ENCODE measurements around the gene ITSN1. TPM values are rescaled to one million over a fixed set of nuclear protein-coding genes. Genes with fewer than 3 reads are reported as not detected.
A peak's percentile ranks its signal among the peaks of the same experiment; 100 is the strongest.
"Not testable (repeated sequence)": the region's sequence is repeated elsewhere in the genome, so short reads cannot be mapped to it uniquely, and the experiment has no call there.

ITSN1 gene
- 112 and 116 TPM in 2 replicates for total RNA-seq
- long read RNA-seq, partial matches to known transcripts = 142 of 175 reads
- long read RNA-seq, other reads (novel, unspliced or antisense) = 32 of 175 reads

GRCh38 chr21:33642027-33642895 lies at the start of gene ITSN1:
Gene ITSN1 (plus strand): TSS chr21:33642501. CDS start chr21:33718829, 76,328 bp downstream.
- Mint-ChIP-seq H3K36me3 (ENCODE audit: insufficient read depth) (peaks cover 3% of the 10 kb centered on the region), H3K4me1 (ENCODE audit: low read depth) (peaks cover 19% of the 10 kb centered on the region), H3K9me3 (ENCODE audit: low read depth) (peaks cover 3% of the 10 kb centered on the region), H3K4me3 (ENCODE audit: low read depth) (peak within 1 kb of the TSS; percentile 97), H3K27me3 (no peaks in the 10 kb centered on the region), H3K27ac (peak within 1 kb of the TSS; percentile 99)
- TF ChIP-seq, protein P1, sequence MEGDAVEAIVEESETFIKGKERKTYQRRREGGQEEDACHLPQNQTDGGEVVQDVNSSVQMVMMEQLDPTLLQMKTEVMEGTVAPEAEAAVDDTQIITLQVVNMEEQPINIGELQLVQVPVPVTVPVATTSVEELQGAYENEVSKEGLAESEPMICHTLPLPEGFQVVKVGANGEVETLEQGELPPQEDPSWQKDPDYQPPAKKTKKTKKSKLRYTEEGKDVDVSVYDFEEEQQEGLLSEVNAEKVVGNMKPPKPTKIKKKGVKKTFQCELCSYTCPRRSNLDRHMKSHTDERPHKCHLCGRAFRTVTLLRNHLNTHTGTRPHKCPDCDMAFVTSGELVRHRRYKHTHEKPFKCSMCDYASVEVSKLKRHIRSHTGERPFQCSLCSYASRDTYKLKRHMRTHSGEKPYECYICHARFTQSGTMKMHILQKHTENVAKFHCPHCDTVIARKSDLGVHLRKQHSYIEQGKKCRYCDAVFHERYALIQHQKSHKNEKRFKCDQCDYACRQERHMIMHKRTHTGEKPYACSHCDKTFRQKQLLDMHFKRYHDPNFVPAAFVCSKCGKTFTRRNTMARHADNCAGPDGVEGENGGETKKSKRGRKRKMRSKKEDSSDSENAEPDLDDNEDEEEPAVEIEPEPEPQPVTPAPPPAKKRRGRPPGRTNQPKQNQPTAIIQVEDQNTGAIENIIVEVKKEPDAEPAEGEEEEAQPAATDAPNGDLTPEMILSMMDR (IDR thresholded peaks at IDR 0.05; ENCODE audit: unreplicated experiment) = no peak
- DNase-seq (ENCODE audit: low spot score, unreplicated experiment) = peak; percentile 99

DNA sequence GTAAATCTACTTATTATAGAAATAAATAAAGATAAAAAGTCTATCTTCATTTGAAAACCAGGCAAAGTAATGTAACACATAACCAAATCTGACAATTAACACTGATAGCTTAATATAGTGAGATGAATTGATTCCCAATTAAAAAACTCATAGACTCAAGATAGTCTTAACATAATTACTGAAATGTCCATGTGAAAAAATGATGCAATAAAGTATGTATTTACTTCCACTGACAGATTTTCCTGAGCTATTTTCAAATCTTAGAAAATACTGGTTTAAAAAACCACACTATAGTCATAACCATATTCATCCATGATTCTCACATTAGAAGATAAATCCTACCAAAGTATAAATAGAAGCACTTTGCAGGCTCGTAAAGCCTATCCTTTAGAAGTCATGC lies 44.2 kb upstream of the ITSN1 start:
- H3K9me3 Mint-ChIP-seq (ENCODE audit: low read depth) = no peaks in the 10 kb centered on the region
- TF ChIP-seq, protein P1 (IDR thresholded peaks at IDR 0.05; ENCODE audit: unreplicated experiment) = no peak
- H3K4me3 Mint-ChIP-seq (ENCODE audit: low read depth) = no peak overlapping the region
- peaks cover 17% of the 10 kb centered on the region for H3K36me3 Mint-ChIP-seq (ENCODE audit: insufficient read depth)
- no peaks in the 10 kb centered on the region for H3K27me3 Mint-ChIP-seq
- no peak for DNase-seq (ENCODE audit: low spot score, unreplicated experiment)
- H3K27ac Mint-ChIP-seq = no peak overlapping the region
- H3K4me1 Mint-ChIP-seq (ENCODE audit: low read depth) = no peaks in the 10 kb centered on the region

DNA sequence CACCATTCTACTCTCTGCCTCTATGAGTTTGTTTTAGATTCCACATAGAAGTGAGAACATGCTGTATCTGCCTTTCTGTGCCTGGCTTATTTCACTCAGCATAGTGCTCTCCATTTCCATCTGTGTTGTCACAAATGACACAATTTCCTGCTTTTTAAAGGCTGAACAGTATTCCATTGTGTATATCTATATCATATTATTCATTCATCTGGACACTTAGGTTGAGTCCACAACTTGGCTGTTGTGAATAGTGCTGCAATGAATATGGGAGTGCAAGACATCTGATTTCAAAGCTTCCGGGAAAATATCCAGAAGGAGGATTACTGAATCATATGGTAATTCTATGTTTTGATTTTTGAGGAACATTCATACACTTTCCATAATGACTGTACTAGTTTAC lies 33.7 kb upstream of the ITSN1 start:
- no peaks in the 10 kb centered on the region for H3K27me3 Mint-ChIP-seq
- TF ChIP-seq, protein P1 (IDR thresholded peaks at IDR 0.05; ENCODE audit: unreplicated experiment) = no peak
- DNase-seq (ENCODE audit: low spot score, unreplicated experiment) = no peak
- no peaks in the 10 kb centered on the region for H3K4me1 Mint-ChIP-seq (ENCODE audit: low read depth)
- no peaks in the 10 kb centered on the region for H3K9me3 Mint-ChIP-seq (ENCODE audit: low read depth)
- H3K27ac Mint-ChIP-seq = peak overlapping the region; percentile 14
- H3K36me3 Mint-ChIP-seq (ENCODE audit: insufficient read depth) = peaks cover 7% of the 10 kb centered on the region
- H3K4me3 Mint-ChIP-seq (ENCODE audit: low read depth) = no peak overlapping the region

DNA sequence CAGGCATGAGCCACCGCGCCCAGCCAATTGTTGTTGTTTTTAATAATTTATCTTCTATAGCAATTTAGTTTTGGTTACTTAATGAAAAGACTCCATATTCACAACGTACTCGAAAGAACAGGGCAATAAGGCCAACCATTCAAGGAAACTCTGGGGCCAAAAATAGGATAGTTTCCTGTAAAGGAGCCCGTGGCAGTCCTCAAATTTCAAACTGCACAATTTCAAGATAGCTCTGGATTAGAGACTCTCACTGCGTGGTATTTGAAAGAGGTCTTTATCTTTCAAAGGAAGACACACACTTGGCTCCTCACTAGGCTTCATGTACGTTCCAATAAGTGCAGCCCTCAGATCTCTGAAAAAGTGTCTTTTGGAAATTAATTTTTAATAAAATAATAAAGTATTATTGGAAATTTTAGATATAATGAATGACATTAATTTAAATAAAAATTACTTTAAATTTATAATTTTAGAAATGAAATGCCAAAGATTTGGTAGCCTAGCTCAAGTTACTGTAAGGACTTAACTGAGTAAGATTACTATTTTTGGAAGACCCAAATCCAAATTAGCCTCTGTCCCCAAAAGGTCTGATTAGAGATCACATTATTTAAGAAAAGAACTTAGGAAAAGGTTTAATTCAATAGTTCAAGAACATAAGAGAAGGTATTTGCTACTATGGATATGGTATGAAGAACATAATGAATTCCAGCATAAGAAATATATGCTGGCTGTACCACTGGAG lies 31.1 kb upstream of the ITSN1 start:
- Mint-ChIP-seq H3K27me3 (no peaks in the 10 kb centered on the region), H3K4me3 (ENCODE audit: low read depth) (no peak overlapping the region), H3K9me3 (ENCODE audit: low read depth) (no peaks in the 10 kb centered on the region), H3K36me3 (ENCODE audit: insufficient read depth) (peaks cover 9% of the 10 kb centered on the region), H3K4me1 (ENCODE audit: low read depth) (no peaks in the 10 kb centered on the region), H3K27ac (no peak overlapping the region)
- TF ChIP-seq, protein P1 (IDR thresholded peaks at IDR 0.05; ENCODE audit: unreplicated experiment) = no peak
- no peak for DNase-seq (ENCODE audit: low spot score, unreplicated experiment)

GRCh38 chr21:33617565-33617964 lies 24.7 kb upstream of the ITSN1 start:
- H3K9me3 Mint-ChIP-seq (ENCODE audit: low read depth); H3K4me3 Mint-ChIP-seq (ENCODE audit: low read depth); H3K27ac Mint-ChIP-seq; H3K27me3 Mint-ChIP-seq; DNase-seq (ENCODE audit: low spot score, unreplicated experiment); H3K4me1 Mint-ChIP-seq (ENCODE audit: low read depth): not testable (repeated sequence)
- H3K36me3 Mint-ChIP-seq (ENCODE audit: insufficient read depth) = peaks cover 30% of the 10 kb centered on the region
